Measurements from ENCODE around the gene LINGO1.

DNA sequence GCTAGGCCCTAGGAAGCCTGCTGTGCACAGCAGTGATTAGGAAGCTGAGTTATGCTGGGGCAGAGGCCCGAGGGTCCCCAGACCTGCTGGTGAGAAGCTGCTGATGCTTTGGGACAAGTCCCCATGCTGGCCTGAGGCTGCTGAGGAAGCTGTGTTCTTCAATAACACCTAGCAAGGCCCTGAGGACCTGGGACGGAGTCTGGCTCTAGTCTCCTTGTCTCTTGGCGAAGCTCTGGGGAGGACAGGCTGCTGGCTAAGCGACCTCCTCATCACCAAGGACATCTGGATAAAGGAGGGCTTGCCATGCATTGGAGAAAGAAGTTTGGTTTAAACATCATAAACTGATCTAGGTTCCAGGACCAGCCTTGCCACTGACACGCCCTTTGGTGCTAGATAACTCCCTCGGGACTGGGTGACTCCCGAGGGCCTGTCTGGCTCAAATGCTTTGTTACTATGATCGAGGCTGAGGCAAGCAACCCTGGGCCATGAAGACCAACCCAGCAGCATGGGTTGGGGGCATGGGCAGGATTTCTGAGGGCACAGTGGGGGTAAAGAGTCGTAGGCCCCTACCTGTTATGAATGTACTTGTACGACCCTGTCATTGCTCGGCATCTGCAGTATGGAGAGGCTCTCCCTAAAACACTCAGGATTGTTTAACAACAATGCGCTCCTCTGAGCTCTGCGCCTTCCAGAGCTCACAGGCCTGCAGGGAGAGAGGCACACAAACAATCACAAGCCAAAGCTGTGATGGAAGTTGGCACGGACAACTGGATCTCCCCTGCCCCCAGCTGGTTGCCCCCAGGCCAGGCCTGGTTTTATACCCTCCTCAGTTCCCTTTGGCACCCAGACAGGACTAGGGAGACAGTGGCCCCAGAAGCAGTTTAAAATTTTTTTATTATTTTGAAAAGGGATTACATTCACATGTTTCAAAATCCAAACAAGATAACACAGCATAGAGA is 64.4 kb downstream of the LINGO1 start:
- TF ChIP-seq, protein P1, sequence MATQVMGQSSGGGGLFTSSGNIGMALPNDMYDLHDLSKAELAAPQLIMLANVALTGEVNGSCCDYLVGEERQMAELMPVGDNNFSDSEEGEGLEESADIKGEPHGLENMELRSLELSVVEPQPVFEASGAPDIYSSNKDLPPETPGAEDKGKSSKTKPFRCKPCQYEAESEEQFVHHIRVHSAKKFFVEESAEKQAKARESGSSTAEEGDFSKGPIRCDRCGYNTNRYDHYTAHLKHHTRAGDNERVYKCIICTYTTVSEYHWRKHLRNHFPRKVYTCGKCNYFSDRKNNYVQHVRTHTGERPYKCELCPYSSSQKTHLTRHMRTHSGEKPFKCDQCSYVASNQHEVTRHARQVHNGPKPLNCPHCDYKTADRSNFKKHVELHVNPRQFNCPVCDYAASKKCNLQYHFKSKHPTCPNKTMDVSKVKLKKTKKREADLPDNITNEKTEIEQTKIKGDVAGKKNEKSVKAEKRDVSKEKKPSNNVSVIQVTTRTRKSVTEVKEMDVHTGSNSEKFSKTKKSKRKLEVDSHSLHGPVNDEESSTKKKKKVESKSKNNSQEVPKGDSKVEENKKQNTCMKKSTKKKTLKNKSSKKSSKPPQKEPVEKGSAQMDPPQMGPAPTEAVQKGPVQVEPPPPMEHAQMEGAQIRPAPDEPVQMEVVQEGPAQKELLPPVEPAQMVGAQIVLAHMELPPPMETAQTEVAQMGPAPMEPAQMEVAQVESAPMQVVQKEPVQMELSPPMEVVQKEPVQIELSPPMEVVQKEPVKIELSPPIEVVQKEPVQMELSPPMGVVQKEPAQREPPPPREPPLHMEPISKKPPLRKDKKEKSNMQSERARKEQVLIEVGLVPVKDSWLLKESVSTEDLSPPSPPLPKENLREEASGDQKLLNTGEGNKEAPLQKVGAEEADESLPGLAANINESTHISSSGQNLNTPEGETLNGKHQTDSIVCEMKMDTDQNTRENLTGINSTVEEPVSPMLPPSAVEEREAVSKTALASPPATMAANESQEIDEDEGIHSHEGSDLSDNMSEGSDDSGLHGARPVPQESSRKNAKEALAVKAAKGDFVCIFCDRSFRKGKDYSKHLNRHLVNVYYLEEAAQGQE (IDR thresholded peaks at IDR 0.05; ENCODE audit: borderline replicate concordance): no peak
- TF ChIP-seq, protein P1 (CRISPR knock-in tag; IDR thresholded peaks at IDR 0.05; ENCODE audit: low read depth): no peak
- TF ChIP-seq KDM1A (IDR thresholded peaks at IDR 0.05) (no peak), ETV6 (IDR thresholded peaks at IDR 0.05; ENCODE audit: borderline replicate concordance in 1 of 2, low read depth in 2 of 2, low read length in 1 of 2) (no peak), ETV6 (CRISPR knock-in tag; IDR thresholded peaks at IDR 0.05; ENCODE audit: borderline replicate concordance) (no peak), MCM5 (IDR thresholded peaks at IDR 0.05; ENCODE audit: low read depth) (no peak), ZNF395 (CRISPR knock-in tag; IDR thresholded peaks at IDR 0.05) (no peak), EZH2 (IDR thresholded peaks at IDR 0.05; ENCODE audit: borderline replicate concordance, low read depth, low read length) (no peak), NFXL1 (CRISPR knock-in tag; IDR thresholded peaks at IDR 0.05) (no peak), SIRT6 (IDR thresholded peaks at IDR 0.05; ENCODE audit: low read depth, low read length) (no peak), ZEB2 (IDR thresholded peaks at IDR 0.05) (no peak), ATF3 (IDR thresholded peaks at IDR 0.05) (no peak), ATF3 (CRISPR knock-in tag; conservative IDR thresholded peaks at IDR 0.05) (no peak), ZNF280B (CRISPR knock-in tag; IDR thresholded peaks at IDR 0.05) (no peak)
